ENCODE data around the gene SEMA5B.
A peak's percentile ranks its signal among the peaks of the same experiment; 100 is the strongest.

SEMA5B gene, protein sequence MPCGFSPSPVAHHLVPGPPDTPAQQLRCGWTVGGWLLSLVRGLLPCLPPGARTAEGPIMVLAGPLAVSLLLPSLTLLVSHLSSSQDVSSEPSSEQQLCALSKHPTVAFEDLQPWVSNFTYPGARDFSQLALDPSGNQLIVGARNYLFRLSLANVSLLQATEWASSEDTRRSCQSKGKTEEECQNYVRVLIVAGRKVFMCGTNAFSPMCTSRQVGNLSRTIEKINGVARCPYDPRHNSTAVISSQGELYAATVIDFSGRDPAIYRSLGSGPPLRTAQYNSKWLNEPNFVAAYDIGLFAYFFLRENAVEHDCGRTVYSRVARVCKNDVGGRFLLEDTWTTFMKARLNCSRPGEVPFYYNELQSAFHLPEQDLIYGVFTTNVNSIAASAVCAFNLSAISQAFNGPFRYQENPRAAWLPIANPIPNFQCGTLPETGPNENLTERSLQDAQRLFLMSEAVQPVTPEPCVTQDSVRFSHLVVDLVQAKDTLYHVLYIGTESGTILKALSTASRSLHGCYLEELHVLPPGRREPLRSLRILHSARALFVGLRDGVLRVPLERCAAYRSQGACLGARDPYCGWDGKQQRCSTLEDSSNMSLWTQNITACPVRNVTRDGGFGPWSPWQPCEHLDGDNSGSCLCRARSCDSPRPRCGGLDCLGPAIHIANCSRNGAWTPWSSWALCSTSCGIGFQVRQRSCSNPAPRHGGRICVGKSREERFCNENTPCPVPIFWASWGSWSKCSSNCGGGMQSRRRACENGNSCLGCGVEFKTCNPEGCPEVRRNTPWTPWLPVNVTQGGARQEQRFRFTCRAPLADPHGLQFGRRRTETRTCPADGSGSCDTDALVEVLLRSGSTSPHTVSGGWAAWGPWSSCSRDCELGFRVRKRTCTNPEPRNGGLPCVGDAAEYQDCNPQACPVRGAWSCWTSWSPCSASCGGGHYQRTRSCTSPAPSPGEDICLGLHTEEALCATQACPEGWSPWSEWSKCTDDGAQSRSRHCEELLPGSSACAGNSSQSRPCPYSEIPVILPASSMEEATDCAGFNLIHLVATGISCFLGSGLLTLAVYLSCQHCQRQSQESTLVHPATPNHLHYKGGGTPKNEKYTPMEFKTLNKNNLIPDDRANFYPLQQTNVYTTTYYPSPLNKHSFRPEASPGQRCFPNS

GRCh38 chr3:123027292-123028232, at the start of gene SEMA5B:
Gene SEMA5B, minus strand, starts transcription at chr3:123027763. Its CDS starts 66,500 bp downstream, at chr3:122961263.
- in situ Hi-C loops (cut with HindIII; ENCODE audit: low pct_unique_long_range_greater_than_20kb, low sequenced_read_pairs), result no loop called here
- TF ChIP-seq JUND (IDR thresholded peaks at IDR 0.05; ENCODE audit: low read depth), result no peak
- peak; percentile 18 to 54 for DNase-seq (ENCODE audit: low read depth in 1 of 2, low spot score in 1 of 2)

GRCh38 chr3:123076496-123077418, 49.2 kb upstream of the SEMA5B start:
- DNase-seq (ENCODE audit: low read depth in 1 of 2, low spot score in 1 of 2), result peak in 1 of 2 experiments; percentile 18
- no peak for TF ChIP-seq JUND (IDR thresholded peaks at IDR 0.05; ENCODE audit: low read depth)
- in situ Hi-C loops (cut with HindIII; ENCODE audit: low pct_unique_long_range_greater_than_20kb, low sequenced_read_pairs), result no loop called here

- in situ Hi-C loops (cut with HindIII; ENCODE audit: low pct_unique_long_range_greater_than_20kb, low sequenced_read_pairs), result no loop called here
- no peak for DNase-seq (ENCODE audit: low read depth in 1 of 2, low spot score in 1 of 2)
- TF ChIP-seq JUND (IDR thresholded peaks at IDR 0.05; ENCODE audit: low read depth), result no peak
These were observed 48.5 kb upstream of the SEMA5B start for GRCh38 chr3:123076112-123076495.

DNA sequence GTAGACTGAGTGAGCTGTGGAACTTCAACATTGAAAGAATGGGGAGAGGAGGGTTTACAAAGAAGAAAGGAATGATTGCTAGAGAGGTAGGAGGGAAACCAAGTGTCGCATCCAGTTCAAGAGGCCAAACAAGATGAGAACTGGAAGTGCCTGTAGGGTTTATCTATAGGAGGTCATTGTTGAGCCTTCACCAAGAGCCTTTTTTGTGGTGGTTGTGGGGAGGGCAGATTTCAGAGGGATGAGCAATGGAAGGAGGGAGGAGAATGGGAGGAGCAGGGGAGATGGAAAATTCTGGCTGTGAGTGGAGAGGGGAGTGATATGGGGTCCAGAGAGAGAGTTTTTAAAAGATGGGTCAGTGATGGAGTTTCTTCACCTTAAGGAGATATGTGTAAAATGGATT, 47.8 kb upstream of the SEMA5B start:
- in situ Hi-C loops (cut with HindIII; ENCODE audit: low pct_unique_long_range_greater_than_20kb, low sequenced_read_pairs), result no loop called here
- DNase-seq (ENCODE audit: low read depth in 1 of 2, low spot score in 1 of 2), result no peak
- TF ChIP-seq JUND (IDR thresholded peaks at IDR 0.05; ENCODE audit: low read depth), result no peak

GRCh38 chr3:123072564-123072963, 45.0 kb upstream of the SEMA5B start:
- DNase-seq (ENCODE audit: low read depth in 1 of 2, low spot score in 1 of 2), result no peak
- in situ Hi-C loops (cut with HindIII; ENCODE audit: low pct_unique_long_range_greater_than_20kb, low sequenced_read_pairs), result no loop called here
- TF ChIP-seq JUND (IDR thresholded peaks at IDR 0.05; ENCODE audit: low read depth), result no peak

DNA sequence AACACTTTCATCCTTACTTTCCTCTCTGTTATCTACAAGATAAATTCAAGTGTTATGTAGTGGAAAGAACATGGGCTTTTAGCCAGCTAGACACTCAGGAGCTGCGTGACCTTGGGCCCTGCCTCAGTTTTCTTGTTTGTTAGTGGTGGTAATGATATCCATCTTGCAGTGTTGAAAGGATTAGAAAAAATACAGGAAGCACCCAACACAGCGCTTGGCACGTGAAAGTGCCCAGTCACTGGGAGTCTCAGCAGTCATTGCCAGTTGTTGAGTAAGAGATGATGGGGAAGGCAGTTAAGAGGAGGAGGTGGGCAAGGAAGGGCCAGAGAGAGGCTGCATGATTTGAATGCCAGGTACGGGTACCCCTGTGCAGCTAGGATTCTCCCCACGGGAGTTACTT, 44.6 kb upstream of the SEMA5B start:
- DNase-seq (ENCODE audit: low read depth in 1 of 2, low spot score in 1 of 2), result no peak

DNA sequence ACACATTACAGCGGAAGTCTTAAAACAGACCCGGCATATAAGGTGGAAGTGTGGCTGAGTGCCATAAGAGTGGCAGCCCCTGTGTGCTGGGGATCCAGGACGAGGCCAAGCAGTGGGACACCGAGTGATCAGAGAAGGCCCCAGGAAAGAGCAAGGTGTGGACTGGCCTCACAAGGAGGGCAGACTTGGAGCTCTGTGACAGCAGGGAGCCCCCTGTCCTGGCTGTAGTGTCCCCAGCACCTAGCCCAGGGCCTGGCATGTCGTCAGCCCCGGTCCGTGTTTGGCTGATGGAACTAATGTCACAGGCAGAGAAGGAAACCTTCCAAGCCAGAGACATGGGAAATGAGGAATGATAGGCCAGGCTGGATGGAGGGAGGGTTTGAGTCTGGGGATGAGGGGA, 44.0 kb upstream of the SEMA5B start:
- in situ Hi-C loops (cut with HindIII; ENCODE audit: low pct_unique_long_range_greater_than_20kb, low sequenced_read_pairs), result no loop called here
- no peak for DNase-seq (ENCODE audit: low read depth in 1 of 2, low spot score in 1 of 2)
- no peak for TF ChIP-seq JUND (IDR thresholded peaks at IDR 0.05; ENCODE audit: low read depth)

More for the DNA sequence above, 44.6 kb upstream of the SEMA5B start:
- in situ Hi-C loops (cut with HindIII; ENCODE audit: low pct_unique_long_range_greater_than_20kb, low sequenced_read_pairs), result no loop called here
- no peak for TF ChIP-seq JUND (IDR thresholded peaks at IDR 0.05; ENCODE audit: low read depth)

DNA sequence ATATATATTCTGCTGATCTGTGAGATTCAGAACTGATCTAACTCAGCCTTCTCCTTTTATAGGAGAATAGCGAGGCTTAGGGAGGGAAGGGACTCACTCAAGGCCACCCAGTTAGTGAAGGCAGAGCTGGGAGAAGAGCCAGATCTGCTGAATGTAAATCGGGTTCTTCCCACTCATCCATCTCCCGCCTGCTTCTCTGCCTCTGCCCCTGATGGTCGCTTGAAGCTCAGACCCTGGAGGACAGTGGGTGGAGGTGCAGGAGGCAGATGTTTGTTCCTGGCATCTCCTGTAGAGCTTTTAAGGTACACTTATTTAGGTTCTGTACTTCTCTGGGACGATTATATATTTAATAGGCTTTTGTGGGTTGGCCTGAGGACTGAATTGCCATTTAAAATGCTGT, 43.6 kb upstream of the SEMA5B start:
- TF ChIP-seq JUND (IDR thresholded peaks at IDR 0.05; ENCODE audit: low read depth), result no peak
- DNase-seq (ENCODE audit: low read depth in 1 of 2, low spot score in 1 of 2), result no peak
- in situ Hi-C loops (cut with HindIII; ENCODE audit: low pct_unique_long_range_greater_than_20kb, low sequenced_read_pairs), result no loop called here

- DNase-seq (ENCODE audit: low read depth in 1 of 2, low spot score in 1 of 2), result no peak
- TF ChIP-seq JUND (IDR thresholded peaks at IDR 0.05; ENCODE audit: low read depth), result no peak
- in situ Hi-C loops (cut with HindIII; ENCODE audit: low pct_unique_long_range_greater_than_20kb, low sequenced_read_pairs), result no loop called here
These were observed 42.9 kb upstream of the SEMA5B start for GRCh38 chr3:123070510-123070909.

GRCh38 chr3:123068601-123069381, 41.2 kb upstream of the SEMA5B start:
- DNase-seq (ENCODE audit: low read depth in 1 of 2, low spot score in 1 of 2), result peak; percentile 29 to 52
- no peak for TF ChIP-seq JUND (IDR thresholded peaks at IDR 0.05; ENCODE audit: low read depth)
- in situ Hi-C loops (cut with HindIII; ENCODE audit: low pct_unique_long_range_greater_than_20kb, low sequenced_read_pairs), result no loop called here

Data from T47D (cell line).